Liver (tissue), 9 donors: Measurements from ENCODE around the gene CIBAR2. TPM values are rescaled to one million over a fixed set of nuclear protein-coding genes. Genes with fewer than 3 reads are reported as not detected.

Experiments
- DNase-seq: peaks from one replicate; pipeline ENCODE4 v3.0.0-alpha.2; 2017; ENCODE audit warnings: low spot score
- H3K27ac ChIP-seq, 2 donors: one replicate each; pipeline ENCODE4 v1.7.0; 2013; ENCODE audit warnings: inconsistent platforms in 2 of 2, low read length in 2 of 2, control low read depth in 1 of 2, low read depth in 1 of 2, mild to moderate bottlenecking in 1 of 2
- H3K27me3 ChIP-seq, 4 donors: one replicate each; pipeline versions ENCODE4 v1.6.1 to v1.7.0; 2013; ENCODE audit warnings: low read length in 3 of 4, inconsistent platforms in 1 of 4, mild to moderate bottlenecking in 1 of 4, moderate library complexity in 1 of 4; ENCODE audit not compliant: control insufficient read depth in 4 of 4, insufficient read depth in 4 of 4
- H3K36me3 ChIP-seq, 4 donors: one replicate each; pipeline versions ENCODE4 v1.6.1 to v1.7.0; 2013; ENCODE audit warnings: low read length in 3 of 4, mild to moderate bottlenecking in 3 of 4, low read depth in 1 of 4, moderate library complexity in 1 of 4; ENCODE audit not compliant: control insufficient read depth in 4 of 4, insufficient read depth in 3 of 4
- H3K4me1 ChIP-seq, 4 donors: one replicate each; pipeline versions ENCODE4 v1.6.1 to v1.7.0; 2013; ENCODE audit warnings: low read length in 3 of 4, mild to moderate bottlenecking in 3 of 4, moderate library complexity in 1 of 4; ENCODE audit not compliant: control insufficient read depth in 4 of 4, insufficient read depth in 4 of 4
- H3K4me3 ChIP-seq, 3 donors: one replicate each; pipeline versions ENCODE4 v1.6.1 to v1.7.0; 2013; ENCODE audit warnings: low read length in 3 of 3, control low read depth in 1 of 3, low read depth in 1 of 3, mild to moderate bottlenecking in 1 of 3
- H3K9ac ChIP-seq, 2 donors: one replicate each; pipeline ENCODE4 v1.7.0; 2013; ENCODE audit warnings: low read length in 2 of 2, mild to moderate bottlenecking in 2 of 2, moderate library complexity in 2 of 2, control low read depth in 1 of 2, low read depth in 1 of 2
- H3K9me3 ChIP-seq, 4 donors: one replicate each; pipeline versions ENCODE4 v1.6.1 to v1.7.0; 2013; ENCODE audit warnings: low read length in 3 of 4; ENCODE audit not compliant: control insufficient read depth in 4 of 4
- ATF3 ChIP-seq: IDR thresholded peaks from 2 replicates; pipeline ENCODE4 v1.6.1; 2016; ENCODE audit warnings: antibody characterized with exemption
- CTCF ChIP-seq: fragments of 150-350 bp; IDR thresholded peaks from 2 replicates; pipeline ENCODE4 v1.5.1; 2017; ENCODE audit warnings: improper control_type of control experiment, low read depth, low read length; ENCODE audit not compliant: missing input control
- EGR1 ChIP-seq, 2 donors: IDR thresholded peaks; 2 replicates each; pipeline ENCODE4 v1.6.1; 2016 to 2018; ENCODE audit warnings: antibody characterized with exemption in 2 of 2, low read depth in 2 of 2
- FOXA1 ChIP-seq: IDR thresholded peaks from 2 replicates; pipeline ENCODE4 v1.6.1; 2016; ENCODE audit warnings: antibody characterized with exemption
- FOXA2 ChIP-seq: IDR thresholded peaks from 2 replicates; pipeline ENCODE4 v1.6.1; 2016; ENCODE audit warnings: antibody characterized with exemption
- GABPA ChIP-seq, 2 donors: IDR thresholded peaks in 1 of 2; conservative IDR thresholded peaks in 1 of 2; 2 replicates each; pipeline ENCODE4 v1.6.1; 2016; ENCODE audit warnings: antibody characterized with exemption in 2 of 2, mild to moderate bottlenecking in 1 of 2, moderate library complexity in 1 of 2
- HNF4G ChIP-seq: IDR thresholded peaks from 2 replicates; pipeline ENCODE4 v1.6.1; 2016; ENCODE audit warnings: antibody characterized with exemption
- JUND ChIP-seq, 2 donors: IDR thresholded peaks; 2 replicates each; pipeline ENCODE4 v1.6.1; 2016; ENCODE audit warnings: antibody characterized with exemption in 2 of 2
- NR2F2 ChIP-seq: IDR thresholded peaks from 2 replicates; pipeline ENCODE4 v1.6.1; 2016; ENCODE audit warnings: antibody characterized with exemption
- REST ChIP-seq: IDR thresholded peaks from 2 replicates; pipeline ENCODE4 v1.6.1; 2016; ENCODE audit warnings: antibody characterized with exemption, mild to moderate bottlenecking
- RXRA ChIP-seq, 2 donors: IDR thresholded peaks; 2 replicates each; pipeline ENCODE4 v1.6.1; 2017 to 2018; ENCODE audit warnings: antibody characterized with exemption in 2 of 2, mild to moderate bottlenecking in 1 of 2
- SP1 ChIP-seq: IDR thresholded peaks from 2 replicates; pipeline ENCODE4 v1.6.1; 2018; ENCODE audit warnings: antibody characterized with exemption, mild to moderate bottlenecking
- TAF1 ChIP-seq: conservative IDR thresholded peaks from 2 replicates; pipeline ENCODE4 v1.6.1; 2016; ENCODE audit warnings: antibody characterized with exemption, mild to moderate bottlenecking
- YY1 ChIP-seq: IDR thresholded peaks from 2 replicates; pipeline ENCODE4 v1.6.1; 2016; ENCODE audit warnings: antibody characterized with exemption, mild to moderate bottlenecking
- ZBTB33 ChIP-seq: IDR thresholded peaks from 2 replicates; pipeline ENCODE4 v1.6.1; 2016; ENCODE audit warnings: antibody characterized with exemption
- WGBS: extraction: QIAGEN DNeasy Blood & Tissue Kit; methylation state at CpG from one replicate; pipeline ENCODE4 v1.1.7; 2013; 5-methylcytosine and 5-hydroxymethylcytosine counted together
- polyA plus RNA-seq, 2 donors: library from polyadenylated mRNA; stranded (reverse) in 1 of 2; unstranded in 1 of 2; fragments of 200-250 nt in 1 of 2; fragments of >200 nt in 1 of 2; fragmentation: Nextera tagmentation in 1 of 2; extraction: Ambion mirVana in 1 of 2; gene quantifications; one replicate each; pipeline versions ENCODE4 v1.2.1 to v1.2.3, GENCODE V29; 2013 to 2015
- total RNA-seq, 2 donors: library from RNA; depleted of rRNA; stranded (reverse); fragments of >200 nt; gene quantifications; one replicate each; pipeline ENCODE4 v1.2.3, GENCODE V29; 2014
- donor health status: healthy.
- donor health status: healthy.
- donor health status: healthy.
- donor health status: healthy.
- donor health status: healthy.

CIBAR2 gene
- total and polyA plus RNA-seq, 4 donors: not detected

- H3K27ac ChIP-seq: peak overlapping the region; percentile 29 to 44
- H3K9me3 ChIP-seq: no peaks in the 10 kb centered on the region
- 85% methylated on average over 4 of the region's 4 CpGs for WGBS
- TF ChIP-seq ZBTB33 (no peak), HNF4G (no peak), EGR1 (IDR thresholded peaks at IDR 0.05; ENCODE audit: low read depth in 2 of 2) (no peak), JUND (IDR thresholded peaks at IDR 0.05) (no peak), CTCF (no peak), RXRA (IDR thresholded peaks at IDR 0.05) (no peak), GABPA (IDR thresholded peaks at IDR 0.05 in 1 of 2, conservative IDR thresholded peaks at IDR 0.05 in 1 of 2) (no peak), YY1 (no peak), SP1 (no peak), REST (no peak)
- H3K36me3 ChIP-seq: no peaks in the 10 kb centered on the region
- no peak overlapping the region for H3K9ac ChIP-seq
- H3K27me3 ChIP-seq: no peaks in the 10 kb centered on the region
- H3K4me3 ChIP-seq: no peak overlapping the region
- DNase-seq: no peak
- H3K4me1 ChIP-seq: peaks cover 8 to 26% (median 24%) of the 10 kb centered on the region in 4 donors
Observed at GRCh38 chr16:85146532-85146797, 34.2 kb upstream of the CIBAR2 start.

- Histone ChIP-seq H3K36me3 (no peaks in the 10 kb centered on the region), H3K9ac (no peak overlapping the region), H3K27ac (peak overlapping the region in 1 of 2 donors; percentile 44), H3K9me3 (no peaks in the 10 kb centered on the region), H3K4me1 (peaks cover 6 to 22% (median 19%) of the 10 kb centered on the region in 4 donors), H3K27me3 (no peaks in the 10 kb centered on the region), H3K4me3 (no peak overlapping the region)
- 76% methylated on average over 20 of the region's 20 CpGs for WGBS
- DNase-seq: no peak
- no peak for TF ChIP-seq GABPA (IDR thresholded peaks at IDR 0.05 in 1 of 2, conservative IDR thresholded peaks at IDR 0.05 in 1 of 2)
- TF ChIP-seq RXRA (IDR thresholded peaks at IDR 0.05): no peak
- no peak for TF ChIP-seq FOXA1
- TF ChIP-seq ZBTB33: no peak
- no peak for TF ChIP-seq EGR1 (IDR thresholded peaks at IDR 0.05; ENCODE audit: low read depth in 2 of 2)
- no peak for TF ChIP-seq YY1
- TF ChIP-seq NR2F2: no peak
- no peak for TF ChIP-seq CTCF
- TF ChIP-seq ATF3: no peak
- TF ChIP-seq FOXA2: no peak
- TF ChIP-seq TAF1: no peak
Observed at GRCh38 chr16:85145734-85146531, 33.7 kb upstream of the CIBAR2 start.
